ENCODE data around the gene PTPN13.

GRCh38 chr4:86759298-86759697 lies 165.2 kb downstream of the PTPN13 start:
- TF ChIP-seq, protein P1, sequence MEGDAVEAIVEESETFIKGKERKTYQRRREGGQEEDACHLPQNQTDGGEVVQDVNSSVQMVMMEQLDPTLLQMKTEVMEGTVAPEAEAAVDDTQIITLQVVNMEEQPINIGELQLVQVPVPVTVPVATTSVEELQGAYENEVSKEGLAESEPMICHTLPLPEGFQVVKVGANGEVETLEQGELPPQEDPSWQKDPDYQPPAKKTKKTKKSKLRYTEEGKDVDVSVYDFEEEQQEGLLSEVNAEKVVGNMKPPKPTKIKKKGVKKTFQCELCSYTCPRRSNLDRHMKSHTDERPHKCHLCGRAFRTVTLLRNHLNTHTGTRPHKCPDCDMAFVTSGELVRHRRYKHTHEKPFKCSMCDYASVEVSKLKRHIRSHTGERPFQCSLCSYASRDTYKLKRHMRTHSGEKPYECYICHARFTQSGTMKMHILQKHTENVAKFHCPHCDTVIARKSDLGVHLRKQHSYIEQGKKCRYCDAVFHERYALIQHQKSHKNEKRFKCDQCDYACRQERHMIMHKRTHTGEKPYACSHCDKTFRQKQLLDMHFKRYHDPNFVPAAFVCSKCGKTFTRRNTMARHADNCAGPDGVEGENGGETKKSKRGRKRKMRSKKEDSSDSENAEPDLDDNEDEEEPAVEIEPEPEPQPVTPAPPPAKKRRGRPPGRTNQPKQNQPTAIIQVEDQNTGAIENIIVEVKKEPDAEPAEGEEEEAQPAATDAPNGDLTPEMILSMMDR (IDR thresholded peaks at IDR 0.05): no peak
- TF ChIP-seq POLR2AphosphoS5 (IDR thresholded peaks at IDR 0.05) (no peak), POLR2A (IDR thresholded peaks at IDR 0.05) (no peak), EP300 (IDR thresholded peaks at IDR 0.05) (no peak)
